Measurements from ENCODE around the gene PRKG1.

GRCh38 chr10:51770709-51771108 is 696.4 kb downstream of the PRKG1 start:
- TF ChIP-seq CTCF (IDR thresholded peaks at IDR 0.05) = no peak
- no peak for TF ChIP-seq EZH2 (IDR thresholded peaks at IDR 0.05; ENCODE audit: borderline replicate concordance, insufficient read depth, low read depth, low read length, poor library complexity, severe bottlenecking)

All from B cell (primary cell).